Cortex of kidney (tissue), 1 donor: Measurements from ENCODE around the gene NID1.

ENCODE experiments used
- DNase-seq: peaks from one replicate; lab custom pipeline; 2025; lab: John Stamatoyannopoulos, UW

Gene NID1

GRCh38 chr1:236067854-236068454 is 3.1 kb upstream of the NID1 start:
- no peak for DNase-seq

- DNase-seq, result no peak
Measured at GRCh38 chr1:236066828-236067386, 2.0 kb upstream of the NID1 start.

GRCh38 chr1:236066054-236066453 is 1.2 kb upstream of the NID1 start:
- no peak for DNase-seq

- DNase-seq, result no peak
Measured at GRCh38 chr1:236065509-236066005, 667 bp upstream of the NID1 start.

GRCh38 chr1:236063919-236064673 is 794 bp downstream of the NID1 start:
- DNase-seq, result no peak

GRCh38 chr1:236063551-236063918 is 1.4 kb downstream of the NID1 start:
- no peak for DNase-seq

GRCh38 chr1:236060286-236060685 is 4.6 kb downstream of the NID1 start:
- DNase-seq, result no peak

GRCh38 chr1:236059011-236059410 is 5.9 kb downstream of the NID1 start:
- no peak for DNase-seq

- no peak for DNase-seq
Measured at GRCh38 chr1:236058141-236058934, 6.6 kb downstream of the NID1 start.

- no peak for DNase-seq
Measured at GRCh38 chr1:236057546-236057945, 7.3 kb downstream of the NID1 start.

GRCh38 chr1:236052232-236052993 is 12.5 kb downstream of the NID1 start:
- no peak for DNase-seq

- DNase-seq, result no peak
Measured at GRCh38 chr1:236051242-236051791, 13.6 kb downstream of the NID1 start.

- no peak for DNase-seq
Measured at GRCh38 chr1:236045771-236046170, 19.1 kb downstream of the NID1 start.

- no peak for DNase-seq
Measured at GRCh38 chr1:236044341-236044740, 20.5 kb downstream of the NID1 start.

- DNase-seq, result no peak
Measured at GRCh38 chr1:236041631-236042618, 23.0 kb downstream of the NID1 start.

GRCh38 chr1:236039740-236040685 is 24.9 kb downstream of the NID1 start:
- no peak for DNase-seq

- DNase-seq, result no peak
Measured at GRCh38 chr1:236038034-236038433, 26.9 kb downstream of the NID1 start.

- DNase-seq, result no peak
Measured at GRCh38 chr1:236035681-236036101, 29.2 kb downstream of the NID1 start.

GRCh38 chr1:236033336-236033735 is 31.6 kb downstream of the NID1 start:
- no peak for DNase-seq
